Measurements from ENCODE around the gene MINAR2. TPM values are rescaled to one million over a fixed set of nuclear protein-coding genes. Genes with fewer than 3 reads are reported as not detected.

MINAR2 gene
- polyA plus RNA-seq, 1 of the 3 experiments (the other 2 are of a cell fraction): not detected

GRCh38 chr5:129807162-129807814, 59.4 kb downstream of the MINAR2 start:
- Histone ChIP-seq H3K9me2 (no peaks in the 10 kb centered on the region), H3K4me3 (ENCODE audit: low read depth in 2 of 2, low read length in 1 of 2) (no peak overlapping the region), H3K9me3 (no peaks in the 10 kb centered on the region), H3K4me1 (ENCODE audit: control insufficient read depth in 1 of 2, insufficient read depth in 2 of 2, low read depth in 1 of 2, low read length in 1 of 2) (no peaks in the 10 kb centered on the region), H2AFZ (ENCODE audit: low read depth) (no peak overlapping the region), H3F3A (replicated peaks; ENCODE audit: insufficient read depth) (no peaks in the 10 kb centered on the region), H3K4me2 (no peak overlapping the region), H3K9ac (no peak overlapping the region), H3K27me3 (ENCODE audit: insufficient read depth) (no peaks in the 10 kb centered on the region), H4K20me1 (ENCODE audit: insufficient read depth) (no peaks in the 10 kb centered on the region), H3K27ac (ENCODE audit: low read depth in 2 of 2, low read length in 1 of 2) (no peak overlapping the region), H3K36me3 (replicated peaks in 1 of 2; ENCODE audit: control insufficient read depth in 1 of 2, insufficient read depth in 2 of 2, low read length in 1 of 2) (no peaks in the 10 kb centered on the region), H3K79me2 (ENCODE audit: insufficient read depth) (no peaks in the 10 kb centered on the region)
- POLR2A ChIA-PET: no interaction called here
- TF ChIP-seq MAX (IDR thresholded peaks at IDR 0.05; ENCODE audit: low read depth) (no peak), RFX5 (IDR thresholded peaks at IDR 0.05; ENCODE audit: low read length) (no peak)
- DNase-seq: no peak
- CTCF ChIA-PET: interaction anchor here (0.9 to 1.7 kb wide), 4 partner anchors 15 to 45 kb away, joined by 3 to 5 read pairs (median 4); no protein-coding TSS in a partner anchor
- WGBS (ENCODE audit: low lambda C conversion rate): 0% methylated on average over 3 of the region's 3 CpGs

Other genes starting within 250 kb of the MINAR2 start
- not detected in 2 replicates for gene CHSY3, start 156.4 kb downstream of the MINAR2 start, polyA plus RNA-seq (2012; rRNA removed)